Thyroid gland (tissue), 4 donors: Measurements from ENCODE around the gene FCHSD2.

ENCODE experiments used
- CTCF ChIP-seq, 6 experiments: fragments of 200-600 bp in 3 of 6; fragments of 450-650 bp in 3 of 6; sonication (generic) in 3 of 6; IDR thresholded peaks; one replicate each; pipeline ENCODE4 v1.5.1; 2016 to 2019; ENCODE audit warnings: antibody characterized with exemption in 6 of 6, mild to moderate bottlenecking in 2 of 6, inconsistent platforms in 1 of 6, moderate library complexity in 1 of 6
- POLR2A ChIP-seq, 2 donors: fragments of 450-650 bp; IDR thresholded peaks; one replicate each; pipeline ENCODE4 v1.6.1; 2017; ENCODE audit warnings: antibody characterized with exemption in 2 of 2, mild to moderate bottlenecking in 2 of 2, moderate library complexity in 1 of 2

DNA sequence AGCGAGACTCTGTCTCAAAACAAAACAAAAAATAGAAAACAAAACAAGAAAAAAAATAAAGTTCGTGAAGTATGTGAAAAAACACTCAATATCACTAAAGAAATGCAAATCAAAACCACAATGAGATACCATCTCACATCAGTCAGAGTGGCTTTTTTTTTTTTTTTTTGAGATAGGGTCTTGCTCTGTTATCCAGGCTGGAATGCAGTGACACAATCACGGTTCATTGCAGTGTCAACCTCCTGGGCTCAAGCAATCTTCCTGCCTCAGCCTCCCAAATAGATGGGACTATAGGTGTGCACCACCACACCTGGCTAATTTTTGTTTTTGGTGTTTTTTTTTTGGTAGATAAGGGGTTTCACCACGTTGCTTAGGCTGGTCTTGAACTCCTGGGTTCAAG lies 290.4 kb downstream of the FCHSD2 start:
- no peak for TF ChIP-seq CTCF (IDR thresholded peaks at IDR 0.05)
- no peak for TF ChIP-seq POLR2A (IDR thresholded peaks at IDR 0.05)
